ENCODE results near the gene HERC2.
"Not testable (repeated sequence)": the region's sequence is repeated elsewhere in the genome, so short reads cannot be mapped to it uniquely, and the experiment has no call there.

GRCh38 chr15:28310454-28310853 is 11.5 kb downstream of the HERC2 start:
- not testable (repeated sequence) for TF ChIP-seq POLR2A, CTCF (IDR thresholded peaks at IDR 0.05)
